Measurements from ENCODE around the gene KRT77. TPM values are rescaled to one million over a fixed set of nuclear protein-coding genes. Genes with fewer than 3 reads are reported as not detected.
"Not testable (repeated sequence)": the region's sequence is repeated elsewhere in the genome, so short reads cannot be mapped to it uniquely, and the experiment has no call there.

The KRT77 gene
- total RNA-seq = not detected
- long read RNA-seq, donor 1 = 0 reads
- long read RNA-seq, donor 2 = 0 reads

DNA sequence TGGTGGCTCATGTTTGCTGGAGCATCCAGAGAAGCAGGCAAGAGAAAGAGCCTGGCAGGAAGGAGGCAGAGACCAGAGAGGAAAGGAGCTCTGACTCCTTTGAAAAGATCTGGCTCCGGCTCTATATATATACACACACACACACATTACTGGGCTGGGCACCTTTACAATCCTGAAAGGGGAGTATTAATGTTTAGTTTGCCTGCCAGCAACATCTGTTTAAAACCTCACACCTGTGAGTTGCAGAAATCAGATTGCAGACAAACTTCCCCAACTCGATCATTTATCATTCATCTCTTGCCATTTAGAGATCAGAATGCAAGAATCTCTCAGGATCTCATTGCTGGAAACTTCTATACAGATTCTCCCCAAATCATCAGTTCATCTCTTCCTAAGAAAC is at the start of gene KRT77:
Gene KRT77 (minus strand): TSS at position 101 of the 400 bp plus-strand sequence. CDS start 90 bp downstream, at position 11.
- intact Hi-C loops (cut with DNase I) = no loop called here

GRCh38 chr12:52752516-52752915 is 49.2 kb upstream of the KRT77 start:
- intact Hi-C loops (cut with DNase I) = no loop called here
- DNase-seq (ENCODE audit: low spot score) = no peak

More for the DNA sequence above, at the start of gene KRT77:
- DNase-seq (ENCODE audit: low spot score) = peak; percentile 11

GRCh38 chr12:52751795-52752194 is 48.5 kb upstream of the KRT77 start:
- no peak for DNase-seq (ENCODE audit: low spot score)
- intact Hi-C loops (cut with DNase I) = no loop called here

DNA sequence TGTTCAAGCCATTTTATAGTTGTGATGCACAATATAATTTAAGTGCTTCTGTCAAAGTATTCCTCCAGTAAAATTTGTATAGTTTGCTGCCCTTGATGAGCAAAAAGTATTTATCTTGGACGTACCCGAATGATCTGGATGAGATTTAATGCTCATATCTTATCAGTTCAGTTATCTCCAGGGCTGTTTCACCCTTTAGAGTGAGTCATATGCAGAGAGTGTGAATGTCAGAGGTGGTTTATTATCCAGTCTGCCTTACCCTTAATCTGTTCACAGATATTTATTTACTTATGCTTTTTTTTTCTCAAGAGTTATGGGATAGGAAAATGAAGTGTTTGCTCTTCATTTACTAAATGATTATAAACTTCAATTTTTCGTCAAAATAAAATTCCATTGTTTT is 47.2 kb upstream of the KRT77 start:
- intact Hi-C loops (cut with DNase I); DNase-seq (ENCODE audit: low spot score): not testable (repeated sequence)

GRCh38 chr12:52749827-52750226 is 46.5 kb upstream of the KRT77 start:
- no peak for DNase-seq (ENCODE audit: low spot score)
- intact Hi-C loops (cut with DNase I) = no loop called here

- intact Hi-C loops (cut with DNase I) = no loop called here
- no peak for DNase-seq (ENCODE audit: low spot score)
These were observed 45.3 kb upstream of the KRT77 start for GRCh38 chr12:52748578-52748977.

DNA sequence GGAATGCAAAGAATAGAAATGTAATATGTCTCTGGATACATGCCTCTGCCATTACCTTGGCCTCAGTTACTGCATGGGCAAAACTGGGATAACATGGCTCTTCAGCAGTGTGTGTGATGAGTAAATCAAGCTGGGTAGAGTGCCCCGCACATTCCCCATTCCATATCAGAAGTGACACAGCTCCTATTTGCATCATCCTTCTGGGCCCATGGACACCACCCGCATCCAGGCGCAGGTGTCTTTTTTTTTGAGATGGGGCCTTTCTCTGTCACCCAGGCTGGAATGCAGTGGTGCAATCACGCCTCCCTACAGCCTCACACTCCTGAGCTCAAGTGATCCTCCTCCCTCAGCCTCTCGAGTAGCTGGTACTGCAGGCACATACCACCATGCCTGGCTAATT is 42.2 kb upstream of the KRT77 start:
- no peak for DNase-seq (ENCODE audit: low spot score)
- intact Hi-C loops (cut with DNase I) = no loop called here

- no peak for DNase-seq (ENCODE audit: low spot score)
- intact Hi-C loops (cut with DNase I) = no loop called here
These were observed 41.3 kb upstream of the KRT77 start for GRCh38 chr12:52744493-52745156.

DNA sequence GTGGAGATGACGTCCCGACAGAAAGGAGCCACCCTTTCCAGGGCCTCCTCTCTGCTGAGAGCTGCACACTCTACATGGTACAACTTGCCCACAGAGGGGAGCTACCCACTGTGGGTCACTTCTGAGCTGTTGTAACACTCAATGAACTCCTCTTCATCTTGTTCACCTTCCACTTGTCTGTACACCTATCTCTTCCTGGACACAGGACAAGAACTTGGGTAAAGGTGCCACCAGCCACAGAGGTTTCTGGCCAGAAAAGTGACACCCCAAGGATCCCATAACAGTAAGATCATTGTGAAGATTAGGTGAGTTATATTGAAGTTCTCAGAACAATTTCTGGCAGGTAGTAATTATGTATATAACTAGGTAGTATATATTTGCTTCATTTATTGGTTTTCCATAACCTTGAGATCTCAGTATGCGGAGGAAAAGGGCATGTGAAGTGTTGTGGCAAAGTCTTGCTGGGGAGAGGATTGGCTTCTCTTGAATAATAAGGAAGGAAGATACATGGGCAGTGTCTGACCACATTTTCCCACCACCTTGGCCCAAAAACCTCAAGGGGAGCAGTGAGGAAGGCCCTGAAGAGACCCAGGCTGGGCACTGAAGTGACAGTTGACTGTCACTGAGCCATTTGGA is 39.6 kb upstream of the KRT77 start:
- DNase-seq (ENCODE audit: low spot score) = no peak
- intact Hi-C loops (cut with DNase I) = no loop called here

GRCh38 chr12:52742196-52742580 is 38.9 kb upstream of the KRT77 start:
- DNase-seq (ENCODE audit: low spot score) = no peak

DNA sequence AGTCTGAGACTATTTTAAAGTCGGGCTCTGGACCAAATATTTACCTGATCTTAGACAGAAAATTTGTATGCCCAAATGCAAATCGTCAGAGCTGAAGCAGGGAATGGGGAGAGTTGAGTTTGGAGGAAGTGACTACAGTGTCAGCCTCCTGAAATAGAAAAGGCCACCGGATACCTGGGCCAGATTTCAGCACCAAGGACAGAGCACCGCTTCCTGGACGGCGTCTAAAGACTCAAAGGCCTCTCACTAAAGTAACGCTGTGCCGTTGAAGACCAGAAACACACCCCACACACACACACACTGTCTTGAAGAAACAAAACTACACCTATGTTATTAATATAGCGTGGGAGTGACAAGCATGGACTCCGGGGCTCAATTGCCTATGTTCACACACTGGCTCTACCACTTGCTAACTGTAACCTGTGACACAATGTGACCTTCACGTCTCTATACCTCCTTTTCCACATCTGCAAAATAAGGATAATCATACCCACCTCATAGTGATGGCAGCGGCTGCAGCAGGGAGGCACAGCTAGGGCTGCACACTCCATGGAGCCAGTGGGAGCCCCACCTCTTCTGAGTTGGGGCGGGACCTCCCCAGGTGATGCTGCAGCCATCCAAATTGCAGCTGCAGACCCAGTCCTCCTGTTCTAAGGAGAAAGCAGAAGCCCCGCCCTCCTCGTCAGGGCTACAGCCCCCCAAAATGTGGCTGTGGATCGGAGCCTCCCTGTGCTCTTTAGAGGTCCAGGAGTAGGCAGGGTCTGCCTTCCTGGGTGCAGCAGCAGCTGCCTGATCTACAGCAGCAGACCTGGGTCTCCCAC is 38.3 kb upstream of the KRT77 start:
- intact Hi-C loops (cut with DNase I) = no loop called here
- DNase-seq (ENCODE audit: low spot score) = no peak

More at GRCh38 chr12:52742196-52742580, 38.9 kb upstream of the KRT77 start:
- intact Hi-C loops (cut with DNase I) = no loop called here

GRCh38 chr12:52740584-52740983 is 37.3 kb upstream of the KRT77 start:
- DNase-seq (ENCODE audit: low spot score) = no peak
- intact Hi-C loops (cut with DNase I) = no loop called here

DNA sequence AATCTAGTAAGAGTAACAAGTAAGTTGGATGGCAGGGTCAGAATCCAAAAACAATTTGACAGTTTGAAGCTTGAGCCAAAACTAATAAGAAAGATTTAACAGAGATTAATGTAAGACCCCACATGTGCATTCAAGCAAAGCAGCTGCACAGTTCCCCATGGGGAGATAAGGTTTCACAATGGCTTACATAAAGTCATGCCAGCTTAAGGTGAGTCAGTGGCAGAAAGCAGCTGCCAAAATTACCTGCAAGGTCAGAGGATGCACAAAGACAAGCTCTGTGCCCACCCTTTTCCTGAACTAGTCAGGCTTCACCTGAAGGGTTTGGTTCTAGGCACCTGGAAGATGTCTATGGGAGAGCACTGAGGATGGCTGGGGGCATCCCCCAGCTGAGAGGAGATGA is 36.6 kb upstream of the KRT77 start:
- DNase-seq (ENCODE audit: low spot score) = no peak
- intact Hi-C loops (cut with DNase I) = no loop called here

GRCh38 chr12:52735816-52736632 is 32.7 kb upstream of the KRT77 start:
- intact Hi-C loops (cut with DNase I) = no loop called here
- no peak for DNase-seq (ENCODE audit: low spot score)

GRCh38 chr12:52735106-52735505 is 31.8 kb upstream of the KRT77 start:
- intact Hi-C loops (cut with DNase I) = no loop called here
- DNase-seq (ENCODE audit: low spot score) = no peak

GRCh38 chr12:52730793-52731192 is 27.5 kb upstream of the KRT77 start:
- intact Hi-C loops (cut with DNase I) = no loop called here
- no peak for DNase-seq (ENCODE audit: low spot score)

GRCh38 chr12:52730383-52730782 is 27.1 kb upstream of the KRT77 start:
- DNase-seq (ENCODE audit: low spot score) = no peak
- intact Hi-C loops (cut with DNase I) = no loop called here

DNA sequence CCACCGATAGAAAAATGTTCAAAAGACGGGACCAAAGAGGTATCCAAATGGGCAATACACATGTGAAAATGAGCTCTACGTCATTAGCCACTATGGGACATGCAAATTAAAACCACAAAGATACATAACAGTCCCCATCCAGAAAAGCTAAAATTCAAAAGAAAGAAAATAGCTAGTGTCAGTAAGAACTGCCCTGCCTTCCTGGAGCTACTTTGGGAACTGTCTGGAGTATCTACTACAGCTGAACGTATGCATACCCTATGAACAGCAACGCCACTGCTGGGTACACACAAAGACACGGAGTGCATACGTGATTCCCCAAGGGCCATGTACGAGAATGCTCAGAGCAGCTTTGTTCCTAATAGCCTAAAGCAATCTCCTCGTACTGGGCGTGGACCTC is 25.8 kb upstream of the KRT77 start:
- DNase-seq (ENCODE audit: low spot score) = peak; percentile 26
- intact Hi-C loops (cut with DNase I) = no loop called here

- intact Hi-C loops (cut with DNase I) = no loop called here
- DNase-seq (ENCODE audit: low spot score) = no peak
These were observed 25.1 kb upstream of the KRT77 start for GRCh38 chr12:52728374-52728773.

DNA sequence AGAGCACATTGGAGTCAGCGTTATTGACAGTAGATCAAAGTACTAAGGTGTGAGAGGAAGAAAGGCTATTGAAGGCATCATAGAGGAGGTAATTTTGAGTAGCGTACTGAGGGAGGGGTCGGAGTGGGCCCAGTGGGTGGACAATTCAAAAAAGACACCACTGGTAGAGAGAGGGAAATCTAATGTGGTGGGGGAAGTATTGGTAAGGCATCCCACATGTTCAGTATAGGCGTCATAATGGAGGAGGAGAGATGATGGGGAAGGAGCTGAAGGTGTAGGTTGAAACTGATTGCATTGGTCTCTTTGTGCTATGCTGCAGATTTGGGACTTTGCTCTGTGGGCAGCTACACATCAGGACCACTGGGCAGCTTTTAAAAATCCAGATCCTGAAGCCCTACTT is 23.7 kb upstream of the KRT77 start:
- intact Hi-C loops (cut with DNase I) = no loop called here
- DNase-seq (ENCODE audit: low spot score) = no peak

All from posterior vena cava (tissue), 2 donors.